Activated B cell treated with CpG ODN at 0.5 μM for 24 hours (primary cell): Measurements from ENCODE around the gene ZSCAN20. TPM values are rescaled to one million over a fixed set of nuclear protein-coding genes. Genes with fewer than 3 reads are reported as not detected.
A peak's percentile ranks its signal among the peaks of the same experiment; 100 is the strongest.

Experiments
- ATAC-seq: fragments of 200-7000 bp; cut with Tn5 transposase; one replicate; pipeline ENCODE4 v1.10.0; 2021; ENCODE audit warnings: low read depth, mild to moderate bottlenecking, moderate library complexity
- CTCF ChIA-PET: fragments of 350-600 bp; sonication (Branson Sonifier 250); formaldehyde crosslinking; loops from one replicate; lab custom pipeline; 2021; ENCODE audit warnings: antibody characterized with exemption; lab: Charles Lee
- POLR2A ChIA-PET: fragments of 350-600 bp; sonication (Branson Sonifier 250); formaldehyde crosslinking; loops from one replicate; lab custom pipeline; 2021; ENCODE audit warnings: antibody characterized with exemption; lab: Charles Lee
- DNase-seq: peaks from one replicate; pipeline ENCODE4 v3.0.0; 2022
- H3K27ac Mint-ChIP-seq: one replicate; pipeline ENCODE4 v1.8.0; 2020; ENCODE audit warnings: mixed read lengths
- H3K27me3 Mint-ChIP-seq: one replicate; pipeline ENCODE4 v1.8.0; 2021; ENCODE audit warnings: mixed read lengths
- H3K36me3 Mint-ChIP-seq: one replicate; pipeline ENCODE4 v1.8.0; 2021; ENCODE audit warnings: low read depth, mixed read lengths
- H3K4me1 Mint-ChIP-seq: one replicate; pipeline ENCODE4 v1.8.0; 2021; ENCODE audit warnings: mixed read lengths
- H3K4me3 Mint-ChIP-seq: one replicate; pipeline ENCODE4 v1.8.0; 2020; ENCODE audit warnings: mild to moderate bottlenecking, mixed read lengths
- H3K9me3 Mint-ChIP-seq: one replicate; pipeline ENCODE4 v1.8.0; 2020; ENCODE audit warnings: mixed read lengths
- CTCF ChIP-seq: fragments of 200-600 bp; IDR thresholded peaks from one replicate; pipeline ENCODE4 v1.8.0; 2022; ENCODE audit warnings: antibody characterized with exemption, mild to moderate bottlenecking
- intact Hi-C: fragments of 100-400 bp; cut with micrococcal nuclease; formaldehyde crosslinking; loops from one replicate; pipeline ENCODE4 v1.15.1; 2024
- total RNA-seq: library from RNA; stranded (reverse); gene quantifications from 2 replicates; pipeline ENCODE4 v1.2.3, GENCODE V29; 2022

ZSCAN20 gene
- total RNA-seq, 1 donor from 2014 or later = 3.6 TPM

- ATAC-seq = no peak
- intact Hi-C loops = no loop called here
- H3K27ac Mint-ChIP-seq = no peak overlapping the region
- H3K9me3 Mint-ChIP-seq = peaks cover 29% of the 10 kb centered on the region
- no peak for DNase-seq
- ChIA-PET CTCF (no interaction called here), POLR2A (no interaction called here)
- no peak overlapping the region for H3K4me3 Mint-ChIP-seq
- TF ChIP-seq CTCF = no peak
- H3K36me3 Mint-ChIP-seq = peaks cover 50% of the 10 kb centered on the region
- H3K4me1 Mint-ChIP-seq = no peaks in the 10 kb centered on the region
- no peaks in the 10 kb centered on the region for H3K27me3 Mint-ChIP-seq
Observed at GRCh38 chr1:33494929-33495328, 22.5 kb downstream of the ZSCAN20 start.

DNA sequence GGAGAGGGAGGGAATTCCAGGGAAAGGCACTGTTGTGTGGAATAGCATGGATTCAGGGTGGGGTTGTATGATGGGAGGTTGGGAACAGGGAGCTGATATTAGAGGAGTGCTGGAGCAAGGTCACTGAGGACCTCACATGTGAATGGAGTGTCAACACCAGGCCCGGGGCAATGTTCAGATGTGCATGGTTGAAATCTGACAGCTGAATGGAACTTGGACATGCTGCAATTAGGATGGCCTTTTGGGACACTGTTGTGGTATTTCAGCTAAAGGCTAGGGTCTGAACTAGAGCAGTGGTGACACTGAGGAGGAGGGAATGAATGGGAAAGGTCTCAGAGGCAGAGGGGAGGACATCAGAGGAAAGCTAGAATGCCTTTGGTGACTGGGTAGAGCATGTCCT is 25.0 kb downstream of the ZSCAN20 start:
- ATAC-seq (no peak), DNase-seq (no peak)
- peaks cover 31% of the 10 kb centered on the region for H3K36me3 Mint-ChIP-seq
- peaks cover 29% of the 10 kb centered on the region for H3K9me3 Mint-ChIP-seq
- POLR2A ChIA-PET = no interaction called here
- intact Hi-C loops = no loop called here
- H3K27me3 Mint-ChIP-seq = no peaks in the 10 kb centered on the region
- no peak overlapping the region for H3K4me3 Mint-ChIP-seq
- H3K27ac Mint-ChIP-seq = no peak overlapping the region
- peaks cover 9% of the 10 kb centered on the region for H3K4me1 Mint-ChIP-seq
- CTCF ChIA-PET = no interaction called here
- no peak for TF ChIP-seq CTCF

DNA sequence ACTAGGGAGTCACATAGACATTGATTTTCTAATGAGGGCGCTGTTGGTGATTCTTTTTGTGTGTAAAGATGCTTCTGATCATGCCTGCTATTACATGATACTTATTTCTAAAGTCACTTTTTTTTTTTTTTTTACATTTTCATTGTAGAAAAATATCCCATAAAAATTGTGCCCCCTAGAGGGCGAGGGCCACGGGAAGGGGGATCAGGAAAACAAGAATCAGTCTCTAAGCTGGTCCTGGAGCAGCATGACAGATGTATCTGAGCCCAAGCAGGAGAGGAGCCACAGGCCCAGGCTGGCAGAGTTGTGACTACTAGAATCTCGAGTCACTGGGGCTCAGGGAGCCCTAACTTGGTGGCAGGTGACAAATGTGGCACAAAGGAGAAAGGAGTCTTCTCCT is 28.1 kb downstream of the ZSCAN20 start:
- intact Hi-C loops = no loop called here
- Mint-ChIP-seq H3K27me3 (no peaks in the 10 kb centered on the region), H3K4me3 (no peak overlapping the region), H3K4me1 (peaks cover 9% of the 10 kb centered on the region), H3K27ac (peak overlapping the region; percentile 5), H3K36me3 (peaks cover 6% of the 10 kb centered on the region), H3K9me3 (peaks cover 17% of the 10 kb centered on the region)
- no peak for TF ChIP-seq CTCF
- CTCF ChIA-PET = no interaction called here
- POLR2A ChIA-PET = no interaction called here
- no peak for DNase-seq
- no peak for ATAC-seq

- TF ChIP-seq CTCF = no peak
- Mint-ChIP-seq H3K27me3 (no peaks in the 10 kb centered on the region), H3K27ac (no peak overlapping the region), H3K9me3 (peaks cover 10% of the 10 kb centered on the region), H3K4me3 (no peak overlapping the region), H3K36me3 (peaks cover 2% of the 10 kb centered on the region), H3K4me1 (peaks cover 9% of the 10 kb centered on the region)
- CTCF ChIA-PET = no interaction called here
- no peak for ATAC-seq
- intact Hi-C loops = no loop called here
- POLR2A ChIA-PET = no interaction called here
- DNase-seq = no peak
Observed at GRCh38 chr1:33501309-33501708, 28.9 kb downstream of the ZSCAN20 start.

GRCh38 chr1:33501774-33502173 is 29.3 kb downstream of the ZSCAN20 start:
- TF ChIP-seq CTCF = no peak
- no peak for DNase-seq
- ATAC-seq = no peak
- ChIA-PET CTCF (no interaction called here), POLR2A (no interaction called here)
- intact Hi-C loops = no loop called here
- no peaks in the 10 kb centered on the region for H3K36me3 Mint-ChIP-seq
- peaks cover 9% of the 10 kb centered on the region for H3K4me1 Mint-ChIP-seq
- H3K27ac Mint-ChIP-seq = no peak overlapping the region
- no peaks in the 10 kb centered on the region for H3K27me3 Mint-ChIP-seq
- H3K4me3 Mint-ChIP-seq = no peak overlapping the region
- peaks cover 8% of the 10 kb centered on the region for H3K9me3 Mint-ChIP-seq
